ENCODE measurements around the gene NUTF2.
"Not testable (repeated sequence)": the region's sequence is repeated elsewhere in the genome, so short reads cannot be mapped to it uniquely, and the experiment has no call there.

The NUTF2 gene

DNA sequence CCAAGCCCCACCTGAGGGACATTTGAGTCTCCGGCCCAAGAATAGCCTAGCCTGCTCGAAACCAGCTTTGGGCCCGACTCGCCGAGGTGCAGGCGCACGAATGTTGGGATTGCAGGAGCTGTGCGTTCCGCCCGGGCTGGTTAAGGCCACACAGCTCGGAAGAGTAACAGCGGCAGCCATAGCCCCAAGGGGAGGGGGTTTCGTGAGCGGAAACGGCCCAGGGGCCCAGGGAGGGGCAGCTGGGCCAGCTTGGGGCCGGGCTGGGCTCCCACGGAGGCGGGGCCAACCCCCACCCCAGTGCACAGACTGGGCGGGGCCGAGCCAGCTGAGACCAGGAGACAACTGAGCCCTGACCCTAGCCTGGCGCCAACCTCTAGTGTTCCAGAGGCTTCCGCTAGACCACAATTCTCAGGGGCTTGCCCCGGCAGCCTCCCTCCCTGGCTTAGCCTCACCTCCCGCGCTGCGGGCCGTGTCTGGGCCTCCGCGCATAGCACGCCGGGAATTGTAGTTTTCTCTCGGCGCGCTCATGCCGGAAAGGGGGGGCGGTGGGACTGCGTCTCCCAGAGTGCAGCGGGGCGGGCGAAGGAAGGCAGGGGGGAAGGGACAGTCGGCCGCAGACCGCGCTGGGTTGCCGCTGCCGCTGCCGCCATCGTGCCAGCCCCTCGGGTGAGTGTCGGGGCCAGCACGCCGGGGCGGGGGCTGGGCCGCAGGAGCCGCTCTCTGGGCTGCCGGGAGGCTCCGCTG, at the start of gene NUTF2:
TSS of gene NUTF2 (plus strand) at position 614 of the 744 bp plus-strand sequence. CDS start 18,198 bp downstream, outside the sequence.
- DNase-seq (peak; percentile 97), ATAC-seq (peak; percentile 77)

DNA sequence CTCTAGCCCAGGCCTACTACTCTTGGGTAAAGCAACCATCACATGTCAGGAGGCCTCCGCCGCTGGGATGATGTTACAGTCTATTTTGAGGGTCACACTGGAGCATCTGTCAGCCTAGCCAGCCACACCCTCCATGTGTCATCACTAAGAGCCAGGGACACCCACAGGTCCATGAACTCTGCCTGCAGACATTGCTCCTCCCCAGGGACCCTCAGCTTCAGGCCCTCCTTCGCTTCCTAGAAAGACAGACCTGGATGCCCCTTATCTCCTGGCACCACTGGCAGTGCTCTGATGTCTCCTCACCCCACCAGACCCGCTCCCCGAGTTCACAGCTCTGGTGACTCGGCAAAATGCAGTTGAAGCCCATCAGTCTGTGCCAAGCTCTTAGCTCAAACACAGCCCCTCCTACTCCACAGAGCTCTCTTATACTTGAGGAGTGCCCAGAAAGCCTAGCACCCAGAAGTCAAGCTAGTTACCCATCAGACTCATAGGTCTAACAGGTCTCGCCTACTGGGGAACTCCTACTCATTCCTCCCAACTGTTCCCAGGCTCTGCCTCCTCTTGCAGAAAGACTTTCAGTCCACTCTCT, 46.3 kb upstream of the NUTF2 start:
- ATAC-seq (no peak), DNase-seq (no peak)

GRCh38 chr16:67801241-67801640, 45.5 kb upstream of the NUTF2 start:
- DNase-seq (no peak), ATAC-seq (no peak)

GRCh38 chr16:67801883-67802282, 44.9 kb upstream of the NUTF2 start:
- DNase-seq (peak; percentile 24), ATAC-seq (no peak)

DNA sequence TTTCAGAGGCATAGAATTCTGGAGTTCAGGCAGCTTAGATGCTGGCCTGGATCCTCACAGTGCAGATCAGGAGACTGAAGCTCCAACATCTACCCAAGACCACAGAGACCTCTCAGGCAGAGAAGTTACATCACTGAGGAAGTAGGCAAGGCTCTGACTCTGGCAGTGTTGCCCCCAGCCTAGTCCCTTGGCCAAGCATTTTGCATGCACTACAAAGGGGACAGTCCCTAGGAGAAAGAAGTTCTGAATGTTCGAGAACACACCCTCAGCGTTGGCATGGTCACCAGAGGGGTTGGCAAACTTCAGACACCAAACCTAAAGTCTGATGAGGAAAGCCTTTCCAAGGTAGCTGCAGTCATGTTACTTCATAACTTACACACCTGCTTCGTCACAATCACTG, 42.8 kb upstream of the NUTF2 start:
- ATAC-seq: no peak
- peak; percentile 34 for DNase-seq

- no peak for ATAC-seq
- DNase-seq: no peak
Observed at GRCh38 chr16:67804853-67805542, 41.7 kb upstream of the NUTF2 start.

DNA sequence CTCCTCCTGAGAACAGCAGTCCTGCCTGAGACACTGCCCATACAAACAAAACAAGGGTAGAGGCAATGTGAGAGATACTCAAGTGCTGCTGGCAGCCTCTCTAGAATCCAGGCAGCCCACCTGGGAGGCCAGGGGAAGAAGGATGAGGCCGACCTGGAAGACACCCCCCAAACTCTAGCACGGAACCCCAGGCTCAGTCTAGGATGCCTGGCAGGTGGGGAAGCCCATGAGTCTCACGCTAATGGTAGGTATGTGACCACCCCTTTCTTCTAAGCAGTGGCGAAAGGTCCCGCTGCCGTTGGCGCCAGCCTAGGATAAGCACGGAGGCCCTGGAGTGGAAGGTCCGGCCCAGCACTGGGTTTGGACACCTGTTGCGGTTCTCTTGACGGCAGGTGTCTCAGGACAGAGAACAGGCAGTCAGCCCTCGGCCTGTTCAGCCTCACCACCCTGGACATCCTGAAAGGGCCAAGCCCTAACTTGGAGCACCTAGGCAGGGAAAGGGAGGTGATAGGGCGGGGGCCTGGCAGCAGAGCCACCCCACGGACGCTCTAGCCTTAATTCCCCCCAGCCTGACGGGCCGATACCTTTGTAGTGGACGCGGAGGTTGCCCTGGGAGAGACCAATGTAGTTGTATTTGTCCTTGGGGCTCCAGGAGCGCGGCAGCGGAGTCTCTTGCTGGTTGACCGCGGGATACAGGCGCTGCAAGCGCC, 40.9 kb upstream of the NUTF2 start:
- peak; percentile 15 for DNase-seq

GRCh38 chr16:67806428-67807147, 40.1 kb upstream of the NUTF2 start, which contains the start of the genes RANBP10 and TSNAXIP1:
TSS of gene RANBP10 (minus strand) at chr16:67806560. CDS start at chr16:67806536, 24 bp downstream.
TSS of gene TSNAXIP1 (plus strand) at chr16:67806889. CDS start at chr16:67807150, 261 bp downstream.
- DNase-seq (peak; percentile 95), ATAC-seq (peak; percentile 97)

More for the DNA sequence above, 40.9 kb upstream of the NUTF2 start:
- ATAC-seq: no peak

DNA sequence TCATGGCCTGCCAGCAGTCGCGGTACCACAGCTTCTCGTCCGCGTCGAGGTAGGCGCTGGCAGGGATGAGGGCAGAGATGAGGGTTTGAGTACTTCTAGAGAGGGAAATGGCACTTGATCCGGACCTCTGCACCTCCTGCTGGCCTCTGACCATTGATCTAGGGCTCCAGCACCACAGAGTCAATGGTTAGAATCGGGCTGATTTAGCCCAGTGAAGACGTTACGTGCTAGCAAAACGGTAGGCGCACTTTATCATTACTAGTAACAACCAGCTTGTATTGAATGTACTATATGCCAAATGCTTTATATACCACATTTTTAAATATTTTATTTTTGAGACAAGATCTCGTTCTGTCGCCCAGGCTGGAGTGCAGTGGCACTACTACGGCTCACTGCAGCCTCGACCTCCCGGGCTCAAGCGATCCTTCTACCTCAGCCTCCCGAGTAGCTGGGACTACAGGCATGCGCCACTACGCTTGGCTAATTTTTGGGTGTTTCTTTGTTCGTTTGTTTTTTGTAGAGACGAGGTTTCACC, 39.5 kb upstream of the NUTF2 start:
- no peak for ATAC-seq
- DNase-seq: no peak

GRCh38 chr16:67811899-67812298, 34.8 kb upstream of the NUTF2 start:
- ATAC-seq: no peak
- DNase-seq: no peak

GRCh38 chr16:67814567-67814966, 32.2 kb upstream of the NUTF2 start:
- ATAC-seq (no peak), DNase-seq (no peak)

GRCh38 chr16:67820608-67821259, 26.0 kb upstream of the NUTF2 start:
- DNase-seq (no peak), ATAC-seq (no peak)

- ATAC-seq: no peak
Observed at GRCh38 chr16:67822511-67822910, 24.2 kb upstream of the NUTF2 start.

DNA sequence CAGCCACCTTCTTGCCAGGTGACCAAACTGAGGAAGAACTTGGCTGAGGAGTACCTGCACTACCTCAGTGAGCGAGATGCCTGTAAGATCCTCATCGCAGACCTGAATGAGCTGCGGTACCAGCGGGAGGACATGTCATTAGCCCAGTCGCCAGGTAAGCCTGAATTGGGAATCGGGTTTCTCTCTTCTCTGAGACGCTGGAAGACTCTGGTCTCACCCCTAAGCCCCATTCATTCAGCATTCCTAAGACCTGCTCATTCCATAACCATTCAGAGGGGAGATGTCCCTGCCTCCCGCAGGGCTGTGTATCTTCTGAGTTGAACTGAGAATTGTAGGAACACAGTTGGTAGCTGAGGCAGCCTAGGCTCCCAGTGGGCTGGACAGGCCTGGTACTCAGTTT, 21.6 kb upstream of the NUTF2 start:
- ATAC-seq (no peak), DNase-seq (no peak)

More at GRCh38 chr16:67822511-67822910, 24.2 kb upstream of the NUTF2 start:
- DNase-seq: no peak

DNA sequence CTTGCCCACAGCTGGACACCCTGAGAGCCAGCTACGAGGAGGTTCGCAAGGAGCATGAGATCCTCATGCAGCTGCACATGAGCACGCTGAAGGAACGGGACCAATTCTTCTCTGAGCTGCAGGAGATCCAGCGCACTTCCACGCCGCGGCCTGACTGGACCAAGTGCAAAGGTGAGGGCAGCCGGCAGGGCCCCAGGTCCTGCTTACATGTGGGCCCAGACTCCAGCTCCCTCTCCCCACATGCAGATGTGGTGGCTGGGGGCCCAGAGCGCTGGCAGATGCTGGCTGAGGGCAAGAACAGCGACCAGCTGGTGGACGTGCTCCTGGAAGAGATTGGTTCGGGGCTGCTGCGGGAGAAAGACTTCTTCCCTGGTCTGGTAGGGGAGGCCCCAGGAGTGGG, 20.8 kb upstream of the NUTF2 start:
- ATAC-seq: no peak

GRCh38 chr16:67828651-67829050, 18.1 kb upstream of the NUTF2 start:
- ATAC-seq: no peak
- DNase-seq: no peak

More for the DNA sequence above, 20.8 kb upstream of the NUTF2 start:
- no peak for DNase-seq

DNA sequence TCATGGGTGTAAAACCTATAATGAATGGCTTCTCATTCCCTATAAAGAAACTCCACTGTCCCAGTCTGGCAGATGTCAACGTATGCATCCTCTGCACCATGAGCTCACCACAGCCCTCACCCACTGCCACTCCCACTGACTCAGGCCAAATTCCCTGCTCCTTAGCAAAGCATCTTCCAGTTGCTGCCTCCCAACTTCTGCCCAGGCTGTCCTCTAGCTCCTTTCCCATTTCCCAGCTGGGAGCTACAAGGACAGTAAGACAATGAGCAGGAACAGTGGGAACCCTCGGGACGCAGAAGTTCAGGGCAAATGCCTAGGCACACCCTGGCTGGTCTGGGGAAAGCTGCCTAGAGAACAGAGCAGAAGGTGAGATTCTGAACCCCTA, 13.7 kb upstream of the NUTF2 start:
- DNase-seq (peak; percentile 10), ATAC-seq (no peak)

DNA sequence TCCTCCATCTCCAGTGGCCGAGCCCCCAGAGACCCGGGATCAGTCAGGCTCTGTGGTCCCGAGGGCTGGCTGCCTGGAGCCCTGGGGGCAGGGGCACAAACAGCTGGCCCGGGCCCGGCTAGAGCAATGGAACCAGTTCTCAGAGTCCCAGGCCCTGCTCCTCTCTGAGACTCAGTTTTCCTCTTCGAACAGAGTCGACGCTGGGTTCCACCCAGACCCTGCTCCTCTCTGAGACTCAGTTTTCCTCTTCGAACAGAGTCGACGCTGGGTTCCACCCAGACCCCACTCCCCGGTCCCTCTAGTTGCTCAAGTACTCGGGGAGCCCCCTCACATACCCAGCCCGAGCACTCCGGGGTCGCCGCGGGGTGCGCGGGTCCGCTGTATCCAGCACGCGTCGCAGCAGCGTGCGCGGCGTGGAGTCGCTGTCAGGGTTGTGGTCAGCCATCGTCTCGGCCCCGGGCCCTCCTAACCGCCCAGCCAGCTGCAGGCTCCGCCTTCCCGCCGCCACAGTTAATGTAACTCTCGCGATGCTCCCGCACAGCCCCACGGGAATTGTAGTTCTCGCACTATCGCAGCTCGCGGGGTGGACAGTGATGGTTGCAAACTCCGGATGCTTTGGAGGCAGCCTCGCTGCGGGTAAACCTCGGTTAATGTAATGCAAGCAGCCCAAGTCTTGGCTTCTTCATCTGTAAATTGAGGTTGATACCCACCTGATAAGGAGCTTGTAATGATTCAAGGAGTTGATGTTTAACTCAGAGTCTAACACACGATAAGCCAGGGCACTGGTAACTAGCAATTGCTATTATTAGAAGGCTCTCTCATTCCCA, 13.1 kb upstream of the NUTF2 start:
- DNase-seq: peak; percentile 95
- peak; percentile 100 for ATAC-seq

- DNase-seq (no peak), ATAC-seq (no peak)
Observed at GRCh38 chr16:67834242-67834614, 12.5 kb upstream of the NUTF2 start.

GRCh38 chr16:67837190-67837589, 9.5 kb upstream of the NUTF2 start:
- not testable (repeated sequence) for ATAC-seq, DNase-seq
